A549 (cell line): ENCODE data around the gene DCBLD1. TPM values are rescaled to one million over a fixed set of nuclear protein-coding genes. Genes with fewer than 3 reads are reported as not detected.
A peak's percentile ranks its signal among the peaks of the same experiment; 100 is the strongest.
"Not testable (repeated sequence)": the region's sequence is repeated elsewhere in the genome, so short reads cannot be mapped to it uniquely, and the experiment has no call there.

Source experiments
- ATAC-seq, 2 experiments: fragments of 200-7000 bp in 1 of 2; fragments of >200 bp in 1 of 2; cut with Nextera tagmentation in 1 of 2; cut with Tn5 transposase in 1 of 2; 3 replicates each; pipeline versions ENCODE4 v1.8.0 to v1.9.1; 2018 to 2020; ENCODE audit warnings: mild to moderate bottlenecking in 1 of 2, moderate library complexity in 1 of 2
- CTCF ChIA-PET: fragments of 300-600 bp; sonication (Branson Sonifier 250); formaldehyde crosslinking; extraction: SDS; loops from one replicate; lab custom pipeline; 2021; ENCODE audit warnings: antibody characterized with exemption, inconsistent platforms; lab: Yijun Ruan, JAX
- POLR2A ChIA-PET: fragments of 350-600 bp; formaldehyde crosslinking; extraction: SDS; loops from one replicate; lab custom pipeline; 2021; ENCODE audit warnings: antibody characterized with exemption, inconsistent platforms; lab: Yijun Ruan, JAX
- DNase-seq, 2 experiments: peaks; one replicate each; pipeline versions ENCODE4 v3.0.0 to v3.0.0-alpha.2; 2011 to 2016; ENCODE audit warnings: low read depth in 1 of 2, low spot score in 1 of 2
- FAIRE-seq: peaks from 2 replicates; lab custom pipeline; 2011; peaks lifted over from hg19 to GRCh38; lab: Jason Lieb, UNC
- H3K27ac ChIP-seq, 2 experiments: fragments of >200 bp; sonication (Bioruptor Twin); formaldehyde crosslinking; 3 replicates each; pipeline ENCODE4 v1.5.1; 2016 to 2017
- H3K4me1 ChIP-seq: fragments of >200 bp; sonication (Bioruptor Twin); formaldehyde crosslinking; 3 replicates; pipeline ENCODE4 v1.6.1; 2016
- H3K4me2 ChIP-seq: fragments of >200 bp; sonication (Bioruptor Twin); formaldehyde crosslinking; 3 replicates; pipeline ENCODE4 v1.6.1; 2016
- H3K4me3 ChIP-seq: fragments of >200 bp; sonication (Bioruptor Twin); formaldehyde crosslinking; 3 replicates; pipeline ENCODE4 v1.5.1; 2016
- H3K9me3 ChIP-seq: fragments of >200 bp; sonication (Bioruptor Twin); formaldehyde crosslinking; 3 replicates; pipeline ENCODE4 v1.6.1; 2016
- BCL3 ChIP-seq: fragments of >200 bp; sonication (Bioruptor Twin); formaldehyde crosslinking; IDR thresholded peaks from 3 replicates; pipeline ENCODE4 v1.6.1; 2016
- CBX2 ChIP-seq: fragments of 200-600 bp; sonication (generic); IDR thresholded peaks from 2 replicates; pipeline ENCODE4 v1.6.1; 2016; ENCODE audit warnings: low read depth, mild to moderate bottlenecking, borderline replicate concordance
- CEBPB ChIP-seq, 2 experiments: fragments of >200 bp in 1 of 2; sonication (Bioruptor Twin) in 1 of 2; formaldehyde crosslinking in 1 of 2; IDR thresholded peaks; 2 replicates each; pipeline ENCODE4 v1.6.1; 2012 to 2016
- EHMT2 ChIP-seq: fragments of 200-600 bp; sonication (generic); IDR thresholded peaks from 2 replicates; pipeline ENCODE4 v1.6.1; 2016; ENCODE audit warnings: antibody characterized with exemption, low read depth, mild to moderate bottlenecking, moderate library complexity
- EP300 ChIP-seq, 2 experiments: fragments of >200 bp; sonication (Bioruptor Twin); formaldehyde crosslinking; IDR thresholded peaks; 2 replicates in 1 of 2; 3 replicates in 1 of 2; pipeline ENCODE4 v1.6.1; 2016 to 2017
- FOSL2 ChIP-seq, 2 experiments: fragments of 450-650 bp in 1 of 2; fragments of >200 bp in 1 of 2; sonication (Bioruptor Twin) in 1 of 2; formaldehyde crosslinking; IDR thresholded peaks; 2 replicates each; pipeline versions ENCODE4 v1.5.0 to v1.6.1; 2016 to 2020; ENCODE audit warnings: mild to moderate bottlenecking in 1 of 2, moderate library complexity in 1 of 2
- GATA3 ChIP-seq: IDR thresholded peaks from 2 replicates; pipeline ENCODE4 v1.6.1; 2012; ENCODE audit warnings: borderline replicate concordance
- HES2 ChIP-seq: fragments of >200 bp; sonication (Bioruptor Twin); formaldehyde crosslinking; IDR thresholded peaks from 2 replicates; pipeline ENCODE4 v1.6.1; 2016
- HOXA7 ChIP-seq: fragments of 250-450 bp; sonication (Bioruptor Pico); IDR thresholded peaks from 2 replicates; pipeline ENCODE4 v1.5.0; 2020; ENCODE audit warnings: mild to moderate bottlenecking, moderate library complexity
- HOXB13 ChIP-seq: fragments of 250-450 bp; sonication (Bioruptor Pico); IDR thresholded peaks from 2 replicates; pipeline ENCODE4 v1.5.0; 2020; ENCODE audit warnings: low read depth, mild to moderate bottlenecking, moderate library complexity
- JUN ChIP-seq, 2 experiments: fragments of >200 bp; sonication (Bioruptor Twin); formaldehyde crosslinking; IDR thresholded peaks; 2 replicates in 1 of 2; 3 replicates in 1 of 2; pipeline ENCODE4 v1.6.1; 2016 to 2017
- JUNB ChIP-seq: fragments of >200 bp; sonication (Bioruptor Twin); formaldehyde crosslinking; IDR thresholded peaks from 2 replicates; pipeline ENCODE4 v1.6.1; 2016
- KDM5A ChIP-seq: fragments of 200-600 bp; sonication (generic); IDR thresholded peaks from 2 replicates; pipeline ENCODE4 v1.6.1; 2016; ENCODE audit warnings: antibody characterized with exemption, mild to moderate bottlenecking
- MAFK ChIP-seq: fragments of 450-650 bp; IDR thresholded peaks from 2 replicates; pipeline ENCODE4 v1.6.1; 2014; ENCODE audit not compliant: partially characterized antibody
- RCOR1 ChIP-seq: fragments of 150-350 bp; IDR thresholded peaks from 2 replicates; pipeline ENCODE4 v1.6.1; 2014; ENCODE audit warnings: antibody characterized with exemption, low read length, low read depth
- SMC3 ChIP-seq: fragments of >200 bp; sonication (Bioruptor Twin); formaldehyde crosslinking; IDR thresholded peaks from 3 replicates; pipeline ENCODE4 v1.6.1; 2018; ENCODE audit warnings: inconsistent platforms
- TFCP2L1 ChIP-seq: fragments of 250-450 bp; sonication (Bioruptor Pico); IDR thresholded peaks from 2 replicates; pipeline ENCODE4 v1.5.0; 2021; ENCODE audit warnings: mild to moderate bottlenecking
- ZNF302 ChIP-seq: fragments of 250-450 bp; sonication (Bioruptor Pico); IDR thresholded peaks from 2 replicates; pipeline ENCODE4 v1.9.0; 2021; ENCODE audit warnings: inconsistent platforms, mild to moderate bottlenecking, moderate library complexity
- ZSCAN20 ChIP-seq: fragments of 250-450 bp; sonication (Bioruptor Pico); IDR thresholded peaks from 2 replicates; pipeline ENCODE4 v1.8.0; 2022; ENCODE audit warnings: mild to moderate bottlenecking, moderate library complexity
- WGBS: methylation state at CpG from one replicate; pipeline ENCODE4 v1.1.6; 2017; ENCODE audit errors: missing lambda C conversion rate; 5-methylcytosine and 5-hydroxymethylcytosine counted together
- polyA plus RNA-seq, 4 experiments: library from polyadenylated mRNA; depleted of rRNA in 3 of 4; stranded (reverse); fragments of >200 nt; fragmentation: RNase III in 1 of 4; extraction: RNeasy Plus Mini Kit Qiagen cat#74134 plus additional on column Dnase treatment in 1 of 4; gene quantifications; 2 replicates in 3 of 4; 3 replicates in 1 of 4; pipeline ENCODE4 v1.2.3, GENCODE V29; 2011 to 2017
- TF ChIP-seq, protein P1 (sequence below): IDR thresholded peaks from 2 replicates; pipeline ENCODE4 v1.6.1; 2012
- TF ChIP-seq, protein P2 (sequence below): fragments of 250-450 bp; sonication (Bioruptor Pico); IDR thresholded peaks from 2 replicates; pipeline ENCODE4 v1.5.0; 2020; ENCODE audit warnings: low read depth, mild to moderate bottlenecking, moderate library complexity

Gene DCBLD1
- polyA plus RNA-seq, 2 of the 4 experiments (the other 2 are of a cell fraction), result 49.1 to 60.4 TPM

- CTCF ChIA-PET, result no interaction called here
- 61% methylated on average over 1 of the region's 1 CpG for WGBS
- ATAC-seq, result no peak
Observed at GRCh38 chr6:117514655-117515054, 32.2 kb downstream of the DCBLD1 start.

DNA sequence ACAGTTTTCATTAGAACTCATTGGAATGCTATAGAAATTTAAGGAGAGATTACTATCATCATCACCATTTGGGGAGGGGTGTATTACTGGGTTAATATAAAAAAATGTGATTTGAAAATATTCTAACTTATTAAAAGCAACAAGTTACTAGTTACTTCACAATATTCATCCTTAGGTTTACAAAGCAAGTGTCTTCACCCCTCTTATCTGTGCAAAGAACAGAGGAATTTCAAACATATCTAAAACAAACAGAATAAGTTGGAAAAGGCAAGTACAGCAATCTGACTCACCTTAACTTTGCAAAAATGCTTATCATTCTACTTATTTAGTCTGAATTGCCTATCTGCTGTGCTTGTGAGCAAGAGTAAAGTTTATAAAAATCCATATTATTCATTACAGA, 32.9 kb downstream of the DCBLD1 start:
- DNase-seq, result peak; percentile 47 to 73
- 0 out of 3 replicates have a peak overlapping the region, but pooled peaks have one; percentile 0 for H3K4me3 ChIP-seq
- POLR2A ChIA-PET, result no interaction called here
- ATAC-seq, result peak; percentile 37 to 83; a peak in 5 of 6 replicates
- peak overlapping the region; percentile 69 for H3K4me2 ChIP-seq
- peaks cover 2% of the 10 kb centered on the region; the same call in 1 of the 3 replicates for H3K9me3 ChIP-seq
- no peak for FAIRE-seq
- TF ChIP-seq GATA3 (peak; percentile 90), HOXA7 (CRISPR knock-in tag) (no peak), BCL3 (0 out of 3 replicates have a peak, but pooled peaks have one; percentile 51), EP300 (IDR thresholded peaks at IDR 0.05) (peak; percentile 65 to 69; a peak in 2 of 5 replicates), JUN (IDR thresholded peaks at IDR 0.05) (peak in 1 of 2 experiments; percentile 65; a peak in 1 of 5 replicates), SMC3 (0 out of 3 replicates have a peak, but pooled peaks have one; percentile 5), MAFK (peak; percentile 16), ZNF302 (CRISPR knock-in tag) (no peak), HOXB13 (no peak), CEBPB (IDR thresholded peaks at IDR 0.05) (peak; percentile 27 to 75; a peak in 2 of 4 replicates), JUNB (peak; percentile 76), FOSL2 (IDR thresholded peaks at IDR 0.05) (peak; percentile 29; the same call in 1 of the 2 replicates), FOSL2 (CRISPR knock-in tag; IDR thresholded peaks at IDR 0.05) (peak; percentile 77)
- TF ChIP-seq, all 56 proteins: peak for 9
- peak overlapping the region; percentile 88 to 95 for H3K27ac ChIP-seq
- peaks cover 99% of the 10 kb centered on the region for H3K4me1 ChIP-seq
- CTCF ChIA-PET, result no interaction called here

More at GRCh38 chr6:117514655-117515054, 32.2 kb downstream of the DCBLD1 start:
- Histone ChIP-seq H3K27ac (peak overlapping the region; percentile 88 to 95), H3K4me3 (0 out of 3 replicates have a peak overlapping the region, but pooled peaks have one; percentile 0), H3K9me3 (peaks cover 2% of the 10 kb centered on the region; the same call in 1 of the 3 replicates), H3K4me1 (peaks cover 99% of the 10 kb centered on the region), H3K4me2 (peak overlapping the region; percentile 69)
- no peak for DNase-seq
- TF ChIP-seq CEBPB (IDR thresholded peaks at IDR 0.05), result 0 out of 4 replicates have a peak, but pooled peaks of 1 of the 2 experiments have one; percentile 21
- no peak for TF ChIP-seq CBX2
- no peak for FAIRE-seq
- POLR2A ChIA-PET, result no interaction called here

DNA sequence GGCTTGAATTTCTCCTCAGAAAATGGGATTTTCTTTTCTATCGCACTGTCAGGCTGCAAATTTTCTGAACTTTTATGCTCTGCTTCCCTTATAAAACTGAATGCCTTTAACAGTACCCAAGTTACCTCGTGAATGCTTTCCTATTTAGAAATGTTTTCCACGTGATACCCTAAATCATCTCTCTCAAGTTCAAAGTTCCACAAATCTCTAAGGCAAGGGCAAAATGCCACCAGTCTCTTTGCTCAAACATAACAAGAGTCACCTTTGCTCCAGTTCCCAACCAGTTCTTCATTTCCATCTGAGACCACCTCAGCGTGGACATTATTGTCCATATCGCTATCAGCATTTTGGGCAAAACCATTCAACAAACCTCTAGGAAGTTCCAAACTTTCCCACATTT, 35.5 kb downstream of the DCBLD1 start:
- H3K4me3 ChIP-seq, DNase-seq, POLR2A ChIA-PET, FAIRE-seq, H3K4me2 ChIP-seq, H3K9me3 ChIP-seq, ATAC-seq: not testable (repeated sequence)
- WGBS, result 87% methylated on average over 5 of the region's 5 CpGs
- Histone ChIP-seq H3K4me1 (peaks cover 98% of the 10 kb centered on the region), H3K27ac (peak overlapping the region; percentile 88 to 95; a peak in 5 of 6 replicates)
- CTCF ChIA-PET, result interaction anchor here (2.4 kb wide), 1 partner anchor 69 kb away, joined by 11 read pairs; no protein-coding TSS in a partner anchor

DNA sequence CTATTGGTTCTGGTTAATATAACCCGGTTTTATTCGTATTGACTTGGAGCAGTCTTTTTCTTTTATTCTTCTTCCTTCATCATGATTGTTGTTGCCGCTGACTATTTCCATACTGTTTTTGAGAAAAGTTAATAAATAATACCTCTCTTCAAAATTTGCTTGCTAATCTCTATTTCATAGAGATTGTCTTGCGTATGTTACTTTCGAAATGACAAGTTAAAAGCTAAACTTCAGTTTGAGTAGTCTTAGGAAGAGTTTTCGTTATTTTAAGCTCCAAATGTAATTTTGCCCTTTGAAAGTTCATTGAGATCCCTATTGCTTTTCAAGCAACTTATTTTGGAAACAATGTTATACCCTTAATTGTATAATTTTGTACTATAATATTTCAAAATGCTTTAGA, 36.4 kb downstream of the DCBLD1 start:
- ChIA-PET CTCF (no interaction called here), POLR2A (no interaction called here)
- H3K27ac ChIP-seq, result peak overlapping the region; percentile 88 to 95; a peak in 5 of 6 replicates
- ATAC-seq, result no peak
- no peak for DNase-seq
- peak overlapping the region; percentile 4; the same call in 1 of the 3 replicates for H3K4me2 ChIP-seq
- 89% methylated on average over 6 of the region's 6 CpGs for WGBS
- H3K9me3 ChIP-seq, result peaks cover 2% of the 10 kb centered on the region; the same call in 1 of the 3 replicates
- H3K4me1 ChIP-seq, result peaks cover 98% of the 10 kb centered on the region
- no peak overlapping the region for H3K4me3 ChIP-seq
- no peak for FAIRE-seq
- no peak for TF ChIP-seq FOSL2 (IDR thresholded peaks at IDR 0.05)
- no peak for TF ChIP-seq FOSL2 (CRISPR knock-in tag; IDR thresholded peaks at IDR 0.05)
- no peak for TF ChIP-seq JUNB
- TF ChIP-seq CEBPB (IDR thresholded peaks at IDR 0.05), result no peak
- no peak for TF ChIP-seq HES2
- TF ChIP-seq, protein P1, sequence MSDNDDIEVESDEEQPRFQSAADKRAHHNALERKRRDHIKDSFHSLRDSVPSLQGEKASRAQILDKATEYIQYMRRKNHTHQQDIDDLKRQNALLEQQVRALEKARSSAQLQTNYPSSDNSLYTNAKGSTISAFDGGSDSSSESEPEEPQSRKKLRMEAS, result no peak
- no peak for TF ChIP-seq EHMT2
- TF ChIP-seq TFCP2L1 (CRISPR knock-in tag), result no peak
- TF ChIP-seq KDM5A, result no peak
- TF ChIP-seq ZSCAN20, result no peak
- TF ChIP-seq, protein P2, sequence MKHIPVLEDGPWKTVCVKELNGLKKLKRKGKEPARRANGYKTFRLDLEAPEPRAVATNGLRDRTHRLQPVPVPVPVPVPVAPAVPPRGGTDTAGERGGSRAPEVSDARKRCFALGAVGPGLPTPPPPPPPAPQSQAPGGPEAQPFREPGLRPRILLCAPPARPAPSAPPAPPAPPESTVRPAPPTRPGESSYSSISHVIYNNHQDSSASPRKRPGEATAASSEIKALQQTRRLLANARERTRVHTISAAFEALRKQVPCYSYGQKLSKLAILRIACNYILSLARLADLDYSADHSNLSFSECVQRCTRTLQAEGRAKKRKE (CRISPR knock-in tag), result no peak
- no peak for TF ChIP-seq GATA3
- TF ChIP-seq RCOR1, result no peak
